Left ventricle myocardium inferior (tissue), 1 donor: ENCODE results near the gene C18orf32. TPM values are rescaled to one million over a fixed set of nuclear protein-coding genes. Genes with fewer than 3 reads are reported as not detected.
"Not testable (repeated sequence)": the region's sequence is repeated elsewhere in the genome, so short reads cannot be mapped to it uniquely, and the experiment has no call there.

ENCODE experiments used
- DNase-seq: peaks from one replicate; pipeline ENCODE4 v3.0.0-alpha.2; 2020
- H3K27ac ChIP-seq: fragments of 200-600 bp; replicated peaks from 2 replicates; pipeline ENCODE4 v1.8.0; 2021
- H3K27me3 ChIP-seq: fragments of 200-600 bp; 2 replicates; pipeline ENCODE4 v1.8.0; 2021; ENCODE audit warnings: low read depth
- H3K36me3 ChIP-seq: fragments of 200-600 bp; 2 replicates; pipeline ENCODE4 v1.8.0; 2021
- H3K4me1 ChIP-seq: fragments of 200-600 bp; 2 replicates; pipeline ENCODE4 v1.8.0; 2021
- H3K4me3 ChIP-seq: fragments of 200-600 bp; 2 replicates; pipeline ENCODE4 v1.8.0; 2021; ENCODE audit warnings: mild to moderate bottlenecking, moderate library complexity
- H3K9me3 ChIP-seq: fragments of 200-600 bp; replicated peaks from 2 replicates; pipeline ENCODE4 v1.8.0; 2021
- intact Hi-C: fragments of 100-400 bp; cut with micrococcal nuclease; formaldehyde crosslinking; loops from one replicate; pipeline ENCODE4 v1.11.0; 2022
- total RNA-seq: library from RNA; stranded (reverse); fragmentation: NEBNext Ultra II Directional; extraction: Animal tissue kit (Norgen Biotek cat#: 25700); gene quantifications from one replicate; pipeline ENCODE4 v1.2.1, GENCODE V29; 2021
- TF ChIP-seq, protein P1 (sequence below): fragments of 200-600 bp; IDR thresholded peaks from 2 replicates; pipeline ENCODE4 v1.8.0; 2021; ENCODE audit warnings: antibody characterized with exemption, mild to moderate bottlenecking, borderline replicate concordance
- donor health status: DM: no; HTN: yes; CAD: no; lungs with severe emphysema.

The C18orf32 gene
- total RNA-seq, 1 donor from 2014 or later: 57.4 TPM

DNA sequence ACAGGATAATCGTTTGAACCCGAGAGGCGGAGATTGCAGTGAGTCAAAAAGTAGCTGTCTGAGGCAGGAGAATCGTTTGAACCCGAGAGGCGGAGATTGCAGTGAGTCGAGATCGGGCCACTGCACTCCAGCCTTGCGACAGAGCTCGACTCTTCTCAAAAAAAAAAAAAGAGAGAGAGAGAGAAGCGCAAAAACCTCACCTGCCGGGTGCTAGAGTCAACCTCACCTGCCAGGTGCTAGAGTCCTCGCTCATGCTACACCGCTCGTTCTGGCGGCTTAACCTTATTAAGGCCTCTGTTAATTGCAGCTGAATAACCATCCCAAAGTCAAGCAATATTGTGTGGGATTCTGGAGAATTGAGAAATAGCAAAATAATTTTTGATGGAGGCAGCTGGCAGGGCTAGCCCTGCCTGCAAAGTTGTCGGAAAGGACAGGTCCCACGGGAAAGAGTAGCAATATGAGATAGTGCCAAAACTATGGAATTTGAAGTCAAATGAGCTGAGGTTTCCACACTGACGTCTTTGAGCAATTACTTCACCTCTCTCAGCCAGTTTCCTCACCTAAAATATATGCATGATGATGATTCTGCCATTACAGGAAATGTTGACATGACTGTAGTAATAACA lies 25.9 kb downstream of the C18orf32 start:
- Histone ChIP-seq H3K9me3 (no peaks in the 10 kb centered on the region), H3K4me3 (peak overlapping the region; percentile 91), H3K27ac (peak overlapping the region; percentile 90), H3K27me3 (no peaks in the 10 kb centered on the region), H3K36me3 (no peaks in the 10 kb centered on the region), H3K4me1 (peaks cover 37% of the 10 kb centered on the region)
- intact Hi-C loops: no loop called here
- no peak for DNase-seq
- TF ChIP-seq, protein P1, sequence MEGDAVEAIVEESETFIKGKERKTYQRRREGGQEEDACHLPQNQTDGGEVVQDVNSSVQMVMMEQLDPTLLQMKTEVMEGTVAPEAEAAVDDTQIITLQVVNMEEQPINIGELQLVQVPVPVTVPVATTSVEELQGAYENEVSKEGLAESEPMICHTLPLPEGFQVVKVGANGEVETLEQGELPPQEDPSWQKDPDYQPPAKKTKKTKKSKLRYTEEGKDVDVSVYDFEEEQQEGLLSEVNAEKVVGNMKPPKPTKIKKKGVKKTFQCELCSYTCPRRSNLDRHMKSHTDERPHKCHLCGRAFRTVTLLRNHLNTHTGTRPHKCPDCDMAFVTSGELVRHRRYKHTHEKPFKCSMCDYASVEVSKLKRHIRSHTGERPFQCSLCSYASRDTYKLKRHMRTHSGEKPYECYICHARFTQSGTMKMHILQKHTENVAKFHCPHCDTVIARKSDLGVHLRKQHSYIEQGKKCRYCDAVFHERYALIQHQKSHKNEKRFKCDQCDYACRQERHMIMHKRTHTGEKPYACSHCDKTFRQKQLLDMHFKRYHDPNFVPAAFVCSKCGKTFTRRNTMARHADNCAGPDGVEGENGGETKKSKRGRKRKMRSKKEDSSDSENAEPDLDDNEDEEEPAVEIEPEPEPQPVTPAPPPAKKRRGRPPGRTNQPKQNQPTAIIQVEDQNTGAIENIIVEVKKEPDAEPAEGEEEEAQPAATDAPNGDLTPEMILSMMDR: no peak

DNA sequence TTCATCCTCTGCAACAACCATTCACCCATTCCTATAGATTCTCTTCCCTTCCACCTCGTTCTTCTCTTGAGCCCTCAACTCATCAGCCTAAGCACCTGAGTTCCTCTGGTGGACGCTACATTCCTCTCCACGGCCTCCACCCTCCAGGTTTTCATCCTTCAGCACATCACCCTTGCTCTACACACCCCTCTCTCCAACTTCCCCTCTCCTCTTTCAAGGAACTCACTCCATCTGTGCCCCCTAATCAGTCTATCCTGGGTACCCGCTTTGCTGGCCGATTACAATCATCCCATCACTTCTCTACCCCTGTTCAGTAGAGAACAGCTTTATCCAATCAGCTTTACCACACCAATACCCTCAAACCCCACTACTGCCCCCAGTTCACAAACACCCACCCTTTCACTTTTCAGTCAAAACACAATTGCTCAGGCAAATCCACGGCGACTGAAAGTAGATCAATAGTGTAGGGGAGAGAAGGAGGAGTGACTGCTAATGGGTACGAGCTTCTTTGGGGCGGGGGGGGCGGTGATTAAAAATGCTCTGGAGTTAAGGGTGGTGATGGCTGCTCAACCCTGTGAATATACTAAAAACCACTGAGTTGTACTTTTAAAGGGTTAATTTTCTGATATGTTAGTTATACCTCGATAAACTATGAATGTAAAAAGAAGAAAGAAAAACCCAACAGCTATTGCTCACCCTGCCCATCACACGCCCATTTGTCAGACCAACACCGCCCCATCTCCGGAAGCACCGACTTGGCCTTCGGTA lies 27.4 kb downstream of the C18orf32 start:
- intact Hi-C loops: no loop called here
- Histone ChIP-seq H3K4me1 (peaks cover 37% of the 10 kb centered on the region), H3K27ac (peak overlapping the region; percentile 90), H3K9me3 (no peaks in the 10 kb centered on the region), H3K4me3 (peak overlapping the region; percentile 91), H3K27me3 (no peaks in the 10 kb centered on the region), H3K36me3 (no peaks in the 10 kb centered on the region)
- DNase-seq: no peak
- TF ChIP-seq, protein P1: no peak

DNA sequence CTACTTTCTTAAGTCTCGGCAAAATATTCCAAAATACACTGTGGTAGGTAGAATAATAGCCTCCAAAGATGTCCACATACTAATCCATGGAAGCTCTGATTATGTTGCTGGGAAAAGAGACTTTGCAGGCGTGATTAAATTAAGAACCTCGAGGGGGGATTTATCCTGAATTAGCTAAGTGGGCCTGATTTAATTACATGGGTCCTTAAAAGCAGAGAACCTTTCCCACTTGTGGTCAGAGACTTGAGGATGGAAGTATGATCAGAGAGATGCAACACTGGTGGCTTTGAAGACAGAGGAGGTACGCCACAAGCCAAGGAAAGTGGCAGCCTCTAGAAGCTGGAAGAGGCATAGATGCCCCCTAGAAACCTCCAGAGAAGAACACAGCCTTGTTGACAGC lies 29.4 kb downstream of the C18orf32 start:
- H3K27ac ChIP-seq: no peak overlapping the region
- TF ChIP-seq, protein P1: no peak
- no peak overlapping the region for H3K4me3 ChIP-seq
- H3K27me3 ChIP-seq: no peaks in the 10 kb centered on the region
- H3K36me3 ChIP-seq: no peaks in the 10 kb centered on the region
- DNase-seq: no peak
- intact Hi-C loops: no loop called here
- peaks cover 37% of the 10 kb centered on the region for H3K4me1 ChIP-seq
- H3K9me3 ChIP-seq: no peaks in the 10 kb centered on the region

DNA sequence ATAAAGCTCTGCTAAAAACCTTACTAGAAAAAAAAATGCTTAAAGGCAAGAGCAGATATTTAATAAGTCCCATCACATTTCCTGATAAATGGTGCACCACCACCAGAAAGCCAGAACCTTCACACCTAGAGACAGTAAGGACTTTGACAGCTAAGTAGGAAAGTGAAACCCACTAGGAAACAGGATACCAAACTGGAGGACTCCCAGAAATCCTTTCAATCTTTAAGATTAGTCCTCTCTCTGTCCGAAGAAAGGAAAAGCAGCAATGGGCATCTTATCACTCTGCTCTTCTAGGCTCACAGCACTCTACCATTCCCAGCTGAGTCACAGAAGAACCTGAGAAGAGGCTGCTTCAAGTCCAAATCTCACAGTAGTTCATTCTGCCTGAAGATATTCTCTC lies 30.2 kb downstream of the C18orf32 start:
- TF ChIP-seq, protein P1: no peak
- Histone ChIP-seq H3K27me3 (no peaks in the 10 kb centered on the region), H3K4me3 (no peak overlapping the region), H3K36me3 (no peaks in the 10 kb centered on the region), H3K9me3 (no peaks in the 10 kb centered on the region), H3K27ac (no peak overlapping the region), H3K4me1 (peaks cover 37% of the 10 kb centered on the region)
- DNase-seq: no peak
- intact Hi-C loops: no loop called here

DNA sequence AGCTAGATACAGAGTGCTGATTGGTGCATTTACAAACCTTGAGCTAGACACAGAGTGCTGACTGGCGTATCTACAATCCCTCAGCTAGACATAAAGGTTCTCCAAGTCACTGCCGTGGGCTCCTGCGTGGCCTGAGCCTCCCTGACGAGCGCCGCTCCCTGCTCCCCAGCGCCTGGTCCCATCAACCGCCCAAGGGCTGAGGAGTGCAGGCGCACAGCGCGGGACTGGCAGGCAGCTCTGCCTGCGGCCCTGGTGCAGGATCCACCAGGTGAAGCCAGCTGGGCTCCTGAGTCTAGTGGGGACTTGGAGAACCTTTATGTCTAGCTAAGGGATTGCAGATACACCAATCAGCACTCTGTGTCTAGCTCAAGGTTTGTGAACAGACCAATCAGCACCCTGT lies 34.5 kb downstream of the C18orf32 start:
- H3K27ac ChIP-seq, H3K27me3 ChIP-seq, H3K4me3 ChIP-seq, DNase-seq, intact Hi-C loops: not testable (repeated sequence)
- peaks cover 11% of the 10 kb centered on the region for H3K4me1 ChIP-seq
- peaks cover 25% of the 10 kb centered on the region for H3K36me3 ChIP-seq
- peaks cover 40% of the 10 kb centered on the region for H3K9me3 ChIP-seq
